Measurements from ENCODE around the gene NRSN1. TPM values are rescaled to one million over a fixed set of nuclear protein-coding genes. Genes with fewer than 3 reads are reported as not detected.

NRSN1 gene
- total RNA-seq (2014; rRNA removed; shearing (Covaris generic)) = not detected in 2 replicates
- not detected in 2 replicates for polyA plus RNA-seq (2015; cell fraction: cytosol; rRNA removed)
- polyA plus RNA-seq (2015; cell fraction: nucleus; rRNA removed) = not detected in 2 replicates

- in situ Hi-C loops (cut with HindIII; ENCODE audit: low pct_unique_long_range_greater_than_20kb, low sequenced_read_pairs) = no loop called here
- DNase-seq (ENCODE audit: low read depth, low spot score) = peak; percentile 8
These were observed at the start of gene NRSN1 for GRCh38 chr6:24125980-24126379. TSS of gene NRSN1 (plus strand) at chr6:24126215. CDS start at chr6:24134328, 8,113 bp downstream.

- in situ Hi-C loops (cut with HindIII; ENCODE audit: low pct_unique_long_range_greater_than_20kb, low sequenced_read_pairs) = no loop called here
- DNase-seq (ENCODE audit: low read depth, low spot score) = no peak
These were observed 47.8 kb upstream of the NRSN1 start for GRCh38 chr6:24078200-24078599.

GRCh38 chr6:24079076-24079475, 46.9 kb upstream of the NRSN1 start:
- no peak for DNase-seq (ENCODE audit: low read depth, low spot score)
- in situ Hi-C loops (cut with HindIII; ENCODE audit: low pct_unique_long_range_greater_than_20kb, low sequenced_read_pairs) = no loop called here

GRCh38 chr6:24080711-24081110, 45.3 kb upstream of the NRSN1 start:
- in situ Hi-C loops (cut with HindIII; ENCODE audit: low pct_unique_long_range_greater_than_20kb, low sequenced_read_pairs) = no loop called here
- no peak for DNase-seq (ENCODE audit: low read depth, low spot score)

- DNase-seq (ENCODE audit: low read depth, low spot score) = no peak
These were observed 36.3 kb upstream of the NRSN1 start for GRCh38 chr6:24089736-24090135.

GRCh38 chr6:24092407-24092806, 33.6 kb upstream of the NRSN1 start:
- no peak for DNase-seq (ENCODE audit: low read depth, low spot score)
- in situ Hi-C loops (cut with HindIII; ENCODE audit: low pct_unique_long_range_greater_than_20kb, low sequenced_read_pairs) = no loop called here

More at GRCh38 chr6:24089736-24090135, 36.3 kb upstream of the NRSN1 start:
- in situ Hi-C loops (cut with HindIII; ENCODE audit: low pct_unique_long_range_greater_than_20kb, low sequenced_read_pairs) = no loop called here

GRCh38 chr6:24093381-24093780, 32.6 kb upstream of the NRSN1 start:
- in situ Hi-C loops (cut with HindIII; ENCODE audit: low pct_unique_long_range_greater_than_20kb, low sequenced_read_pairs) = no loop called here
- peak; percentile 26 for DNase-seq (ENCODE audit: low read depth, low spot score)

GRCh38 chr6:24099181-24099580, 26.8 kb upstream of the NRSN1 start:
- in situ Hi-C loops (cut with HindIII; ENCODE audit: low pct_unique_long_range_greater_than_20kb, low sequenced_read_pairs) = no loop called here
- DNase-seq (ENCODE audit: low read depth, low spot score) = no peak

GRCh38 chr6:24100024-24100769, 25.8 kb upstream of the NRSN1 start:
- in situ Hi-C loops (cut with HindIII; ENCODE audit: low pct_unique_long_range_greater_than_20kb, low sequenced_read_pairs) = no loop called here

GRCh38 chr6:24100770-24101155, 25.3 kb upstream of the NRSN1 start:
- no peak for DNase-seq (ENCODE audit: low read depth, low spot score)
- in situ Hi-C loops (cut with HindIII; ENCODE audit: low pct_unique_long_range_greater_than_20kb, low sequenced_read_pairs) = no loop called here

More at GRCh38 chr6:24100024-24100769, 25.8 kb upstream of the NRSN1 start:
- DNase-seq (ENCODE audit: low read depth, low spot score) = no peak

- in situ Hi-C loops (cut with HindIII; ENCODE audit: low pct_unique_long_range_greater_than_20kb, low sequenced_read_pairs) = no loop called here
- DNase-seq (ENCODE audit: low read depth, low spot score) = no peak
These were observed 20.8 kb upstream of the NRSN1 start for GRCh38 chr6:24105191-24105590.

- in situ Hi-C loops (cut with HindIII; ENCODE audit: low pct_unique_long_range_greater_than_20kb, low sequenced_read_pairs) = no loop called here
- no peak for DNase-seq (ENCODE audit: low read depth, low spot score)
These were observed 19.7 kb upstream of the NRSN1 start for GRCh38 chr6:24106291-24106690.

GRCh38 chr6:24107294-24107693, 18.7 kb upstream of the NRSN1 start:
- DNase-seq (ENCODE audit: low read depth, low spot score) = no peak
- in situ Hi-C loops (cut with HindIII; ENCODE audit: low pct_unique_long_range_greater_than_20kb, low sequenced_read_pairs) = no loop called here

GRCh38 chr6:24108056-24108455, 18.0 kb upstream of the NRSN1 start:
- in situ Hi-C loops (cut with HindIII; ENCODE audit: low pct_unique_long_range_greater_than_20kb, low sequenced_read_pairs) = no loop called here
- DNase-seq (ENCODE audit: low read depth, low spot score) = no peak

GRCh38 chr6:24110417-24110816, 15.6 kb upstream of the NRSN1 start:
- no peak for DNase-seq (ENCODE audit: low read depth, low spot score)
- in situ Hi-C loops (cut with HindIII; ENCODE audit: low pct_unique_long_range_greater_than_20kb, low sequenced_read_pairs) = no loop called here

- DNase-seq (ENCODE audit: low read depth, low spot score) = no peak
- in situ Hi-C loops (cut with HindIII; ENCODE audit: low pct_unique_long_range_greater_than_20kb, low sequenced_read_pairs) = no loop called here
These were observed 12.1 kb upstream of the NRSN1 start for GRCh38 chr6:24113891-24114290.

GRCh38 chr6:24117021-24117420, 9.0 kb upstream of the NRSN1 start:
- in situ Hi-C loops (cut with HindIII; ENCODE audit: low pct_unique_long_range_greater_than_20kb, low sequenced_read_pairs) = no loop called here
- DNase-seq (ENCODE audit: low read depth, low spot score) = no peak

GRCh38 chr6:24122139-24122538, 3.9 kb upstream of the NRSN1 start:
- no peak for DNase-seq (ENCODE audit: low read depth, low spot score)
- in situ Hi-C loops (cut with HindIII; ENCODE audit: low pct_unique_long_range_greater_than_20kb, low sequenced_read_pairs) = no loop called here

- in situ Hi-C loops (cut with HindIII; ENCODE audit: low pct_unique_long_range_greater_than_20kb, low sequenced_read_pairs) = no loop called here
- peak; percentile 72 for DNase-seq (ENCODE audit: low read depth, low spot score)
These were observed 674 bp downstream of the NRSN1 start for GRCh38 chr6:24126586-24127192.

Data from SK-MEL-5 (cell line).